ENCODE measurements around the gene GNAI3. TPM values are rescaled to one million over a fixed set of nuclear protein-coding genes. Genes with fewer than 3 reads are reported as not detected.

The GNAI3 gene
- total and polyA plus RNA-seq, 10 of the 15 experiments (the other 5 are each of a cell fraction or from before 2014, with no cell fraction given), result 5.9 to 13.8 (median 8.0) TPM

DNA sequence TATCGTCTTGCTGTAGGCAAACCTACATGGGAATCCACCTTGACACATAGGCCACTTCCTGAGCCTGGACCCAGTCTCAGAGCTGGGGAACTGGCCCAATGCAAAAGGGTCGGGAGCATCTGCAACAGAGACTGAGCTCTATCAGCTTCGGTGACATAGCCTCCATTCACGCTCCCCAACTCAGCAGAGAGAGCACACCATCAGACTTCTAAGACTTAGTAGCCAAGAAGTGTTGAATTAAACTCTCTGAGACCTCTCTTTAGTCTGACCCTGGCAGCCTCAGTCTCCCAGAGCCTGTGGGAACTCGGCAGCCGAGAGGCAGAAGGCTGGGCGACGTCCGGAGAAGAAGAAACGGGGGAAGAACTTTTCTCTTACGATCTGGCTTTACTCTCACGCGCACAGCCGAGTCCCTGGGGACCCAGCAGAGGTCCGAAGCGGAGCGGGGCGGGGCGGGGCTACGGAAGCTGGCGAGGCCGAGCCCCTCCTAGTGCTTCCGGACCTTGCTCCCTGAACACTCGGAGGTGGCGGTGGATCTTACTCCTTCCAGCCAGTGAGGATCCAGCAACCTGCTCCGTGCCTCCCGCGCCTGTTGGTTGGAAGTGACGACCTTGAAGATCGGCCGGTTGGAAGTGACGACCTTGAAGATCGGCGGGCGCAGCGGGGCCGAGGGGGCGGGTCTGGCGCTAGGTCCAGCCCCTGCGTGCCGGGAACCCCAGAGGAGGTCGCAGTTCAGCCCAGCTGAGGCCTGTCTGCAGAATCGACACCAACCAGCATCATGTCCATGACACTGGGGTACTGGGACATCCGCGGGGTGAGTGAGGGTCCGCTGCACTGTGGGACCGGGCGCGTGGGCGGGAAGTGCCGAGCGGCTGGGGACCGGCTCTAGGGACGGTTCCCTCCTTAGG lies 107.5 kb downstream of the GNAI3 start, which contains the start of gene GSTM4 (continued):
- TF ChIP-seq USF1 (IDR thresholded peaks at IDR 0.05; ENCODE audit: borderline replicate concordance, extremely low read length, insufficient read depth, low read depth, low read length) (no peak), NR2C2 (IDR thresholded peaks at IDR 0.05; ENCODE audit: borderline replicate concordance, control insufficient read depth, insufficient read length, low read depth) (no peak)

GRCh38 chr1:109657395-109657794 lies 109.0 kb downstream of the GNAI3 start:
- ChIA-PET SMC1A (ENCODE audit: uncharacterized antibody, unreplicated experiment) (interaction anchor here (1.2 to 3.4 kb wide), 4 partner anchors 13 to 119 kb away, joined by 3 to 13 read pairs (median 5); no protein-coding TSS in a partner anchor), CTCF (interaction anchor here (2.3 to 10.8 kb wide), 2 partner anchors 18 to 327 kb away, joined by 13 to 299 read pairs; partner anchors contain the start of gene AHCYL1), POLR2A (no interaction called here), RAD21 (ENCODE audit: unreplicated experiment) (interaction anchor here (2.6 kb wide), 1 partner anchor 327 kb away, joined by 9 read pairs; the partner anchor contains the start of gene AHCYL1)
- Histone ChIP-seq H3K4me3 (no peak overlapping the region), H3K4me1 (ENCODE audit: control insufficient read depth, insufficient read depth, low read length) (0 out of 2 replicates have a peak, but pooled peaks cover 4% of the 10 kb centered on the region), H3K4me2 (ENCODE audit: control insufficient read depth, insufficient read depth) (0 out of 2 replicates have a peak overlapping the region, but pooled peaks have one; percentile 32), H3K9me3 (replicated peaks; ENCODE audit: control insufficient read depth, insufficient read depth, low read length) (no peaks in the 10 kb centered on the region), H3K27ac (ENCODE audit: control insufficient read depth, insufficient read depth) (no peak overlapping the region), H3K9ac (ENCODE audit: control insufficient read depth, insufficient read depth, low read length) (no peak overlapping the region), H4K20me1 (ENCODE audit: control insufficient read depth, insufficient read depth) (no peaks in the 10 kb centered on the region), H2AFZ (ENCODE audit: control insufficient read depth, low read depth, low read length) (no peak overlapping the region), H3K79me2 (ENCODE audit: control insufficient read depth, insufficient read depth, low read length) (no peaks in the 10 kb centered on the region; the same call in 1 of the 2 replicates), H3K27me3 (replicated peaks in 1 of 2; ENCODE audit: control insufficient read depth in 2 of 2, insufficient read depth in 2 of 2, low read length in 1 of 2) (no peaks in the 10 kb centered on the region), H3K36me3 (ENCODE audit: control insufficient read depth in 2 of 2, insufficient read depth in 2 of 2, low read length in 1 of 2) (no peaks in the 10 kb centered on the region; a peak in 1 of 4 replicates)
- intact Hi-C loops (cut with micrococcal nuclease; ENCODE audit: unreplicated experiment), result loop anchor here (5.0 kb wide), 1 partner anchor 325 kb away; the partner anchor contains the start of gene AHCYL1
- ATAC-seq (no peak), DNase-seq (ENCODE audit: low read depth, low spot score) (no peak), FAIRE-seq (no peak)
- WGBS (ENCODE audit: insufficient coverage, insufficient replicate concordance, low lambda C conversion rate, missing lambda C conversion rate), result 97% methylated on average over 4 of the region's 4 CpGs
- in situ Hi-C loops (cut with MboI), result no loop called here
- BruUV-seq (replicated peaks), result no TSS peak
- no peak for TF ChIP-seq NR2C1 (IDR thresholded peaks at IDR 0.05)
- no peak for TF ChIP-seq HDAC6 (IDR thresholded peaks at IDR 0.05; ENCODE audit: unreplicated experiment)
